ENCODE data around the gene ST8SIA1.
"Not testable (repeated sequence)": the region's sequence is repeated elsewhere in the genome, so short reads cannot be mapped to it uniquely, and the experiment has no call there.

Gene ST8SIA1

DNA sequence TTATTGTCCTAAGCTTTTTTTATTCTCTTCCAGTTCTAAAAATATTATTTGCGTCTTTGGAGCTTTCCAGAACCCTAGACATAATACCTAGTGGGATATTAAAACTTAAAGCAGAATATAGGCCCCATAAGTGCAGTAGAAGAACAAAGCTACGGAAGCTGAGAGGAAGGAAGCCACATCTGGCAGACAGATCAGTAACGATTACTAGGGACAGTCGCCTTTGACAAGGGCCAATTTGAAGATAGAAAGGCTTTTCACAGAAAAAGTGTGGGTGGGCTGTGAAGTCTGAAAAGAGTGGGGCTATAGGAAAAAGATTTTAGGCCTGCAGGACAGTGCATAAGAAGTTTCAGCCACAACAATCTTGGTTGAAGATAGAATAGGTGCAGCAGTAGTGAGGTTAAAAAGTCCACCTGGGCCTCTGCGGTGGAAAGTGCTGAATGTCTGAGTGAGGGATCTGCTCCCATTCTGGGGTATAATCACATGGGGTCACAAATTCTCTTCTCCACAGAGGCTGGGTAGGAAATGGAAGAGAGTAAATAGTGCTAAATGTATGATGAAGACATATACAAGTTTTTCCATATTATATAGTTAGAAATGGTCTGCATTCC lies 174.0 kb downstream of the ST8SIA1 start:
- H3K27ac Mint-ChIP-seq: peak overlapping the region; percentile 96
- peaks cover 13% of the 10 kb centered on the region for H3K9me3 Mint-ChIP-seq
- TF ChIP-seq CTCF (IDR thresholded peaks at IDR 0.05): no peak
- no peak overlapping the region for H3K4me3 Mint-ChIP-seq
- H3K27me3 Mint-ChIP-seq (ENCODE audit: low read depth, poor library complexity): no peaks in the 10 kb centered on the region
- H3K4me1 Mint-ChIP-seq: peaks cover 13% of the 10 kb centered on the region
- DNase-seq: no peak
- H3K36me3 Mint-ChIP-seq (ENCODE audit: low read depth): no peaks in the 10 kb centered on the region

DNA sequence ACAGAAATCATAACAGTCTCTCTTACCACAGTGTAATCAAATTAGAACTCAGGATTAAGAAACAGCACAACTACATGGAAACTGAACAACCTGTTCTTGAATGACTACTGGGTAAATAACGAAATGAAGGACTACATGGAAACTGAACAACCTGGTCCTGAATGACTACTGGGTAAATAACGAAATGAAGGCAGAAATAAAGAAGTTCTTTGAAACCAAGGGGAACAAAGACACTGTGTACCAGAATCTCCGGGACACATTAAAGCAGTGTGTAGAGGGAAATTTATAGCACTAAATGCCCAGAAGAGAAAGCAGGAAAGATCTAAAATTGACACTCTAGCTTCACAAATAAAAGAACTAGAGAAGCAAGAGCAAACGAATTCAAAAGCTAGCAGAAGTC lies 185.2 kb downstream of the ST8SIA1 start:
- not testable (repeated sequence) for H3K27ac Mint-ChIP-seq; H3K4me3 Mint-ChIP-seq; DNase-seq; H3K27me3 Mint-ChIP-seq (ENCODE audit: low read depth, poor library complexity); H3K4me1 Mint-ChIP-seq; H3K36me3 Mint-ChIP-seq (ENCODE audit: low read depth)
- peaks cover 25% of the 10 kb centered on the region for H3K9me3 Mint-ChIP-seq

- peaks cover 22% of the 10 kb centered on the region for H3K9me3 Mint-ChIP-seq
- not testable (repeated sequence) for H3K27me3 Mint-ChIP-seq (ENCODE audit: low read depth, poor library complexity); H3K27ac Mint-ChIP-seq; H3K4me1 Mint-ChIP-seq; H3K4me3 Mint-ChIP-seq; H3K36me3 Mint-ChIP-seq (ENCODE audit: low read depth); DNase-seq
These were observed 187.8 kb downstream of the ST8SIA1 start for GRCh38 chr12:22146686-22147085.

Data from nephron progenitor cell (in vitro differentiated cells).